NCI-H1694 (cell line): ENCODE measurements around the gene POLG.

Experiments used
- DNase-seq: peaks from one replicate; lab custom pipeline; 2025; lab: John Stamatoyannopoulos, UW

POLG gene

GRCh38 chr15:89356634-89357298 is 22.1 kb upstream of the POLG start:
- peak; percentile 46 for DNase-seq

GRCh38 chr15:89353991-89354390 is 19.4 kb upstream of the POLG start:
- DNase-seq: no peak

GRCh38 chr15:89352476-89352875 is 17.9 kb upstream of the POLG start:
- DNase-seq: no peak

- no peak for DNase-seq
Measured at GRCh38 chr15:89349206-89349558, 14.6 kb upstream of the POLG start.

GRCh38 chr15:89346516-89347231 is 12.1 kb upstream of the POLG start:
- DNase-seq: no peak

- DNase-seq: no peak
Measured at GRCh38 chr15:89345248-89345647, 10.6 kb upstream of the POLG start.

- no peak for DNase-seq
Measured at GRCh38 chr15:89342840-89343239, 8.2 kb upstream of the POLG start.

- DNase-seq: no peak
Measured at GRCh38 chr15:89341316-89342005, 6.8 kb upstream of the POLG start.

GRCh38 chr15:89340573-89340972 is 5.9 kb upstream of the POLG start:
- DNase-seq: no peak

GRCh38 chr15:89338036-89338435 is 3.4 kb upstream of the POLG start:
- DNase-seq: no peak

- no peak for DNase-seq
Measured at GRCh38 chr15:89335298-89336041, 846 bp upstream of the POLG start.

GRCh38 chr15:89333959-89334509 is 590 bp downstream of the POLG start:
- no peak for DNase-seq

- DNase-seq: no peak
Measured at GRCh38 chr15:89333011-89333860, 1.4 kb downstream of the POLG start.

- no peak for DNase-seq
Measured at GRCh38 chr15:89332446-89332845, 2.2 kb downstream of the POLG start.

GRCh38 chr15:89330881-89331595 is 3.6 kb downstream of the POLG start:
- DNase-seq: no peak

GRCh38 chr15:89330119-89330518 is 4.5 kb downstream of the POLG start:
- no peak for DNase-seq

- no peak for DNase-seq
Measured at GRCh38 chr15:89329329-89330084, 5.1 kb downstream of the POLG start.

GRCh38 chr15:89328398-89329254 is 6.0 kb downstream of the POLG start:
- DNase-seq: no peak

- no peak for DNase-seq
Measured at GRCh38 chr15:89327113-89327512, 7.5 kb downstream of the POLG start.
